GM12891 (cell line): ENCODE results near the gene USP6NL.

Experiments
- PAX5 ChIP-seq: IDR thresholded peaks from 2 replicates; pipeline ENCODE4 v1.6.1; 2011; ENCODE audit warnings: low read length, moderate library complexity, mild to moderate bottlenecking; ENCODE audit not compliant: insufficient read depth, severe bottlenecking
- POLR2A ChIP-seq: IDR thresholded peaks from 2 replicates; pipeline ENCODE4 v1.6.1; 2011; ENCODE audit warnings: low read depth, low read length, control low read depth
- POLR2AphosphoS5 ChIP-seq: IDR thresholded peaks from 2 replicates; pipeline ENCODE4 v1.6.1; 2011; ENCODE audit warnings: low read depth, low read length, control low read depth
- POU2F2 ChIP-seq: IDR thresholded peaks from 2 replicates; pipeline ENCODE4 v1.6.1; 2011; ENCODE audit warnings: low read depth, mild to moderate bottlenecking, control low read depth, low read length, moderate library complexity
- SPI1 ChIP-seq: IDR thresholded peaks from 2 replicates; pipeline ENCODE4 v1.6.1; 2011; ENCODE audit warnings: low read depth, low read length, control low read depth
- TAF1 ChIP-seq: IDR thresholded peaks from 2 replicates; pipeline ENCODE4 v1.6.1; 2011; ENCODE audit warnings: low read depth, low read length, control low read depth

- TF ChIP-seq POLR2AphosphoS5 (no peak), TAF1 (no peak), PAX5 (no peak), POLR2A (no peak), POU2F2 (peak; percentile 75; the same call in 1 of the 2 replicates), SPI1 (no peak)
These were observed 95.1 kb downstream of the USP6NL start for GRCh38 chr10:11516431-11516746.
